Endothelial cell of umbilical vein (primary cell): ENCODE measurements around the gene CHKB. TPM values are rescaled to one million over a fixed set of nuclear protein-coding genes. Genes with fewer than 3 reads are reported as not detected.
"Not testable (repeated sequence)": the region's sequence is repeated elsewhere in the genome, so short reads cannot be mapped to it uniquely, and the experiment has no call there.

Experiments used
- BruUV-seq: library from RNA; stranded (reverse); fragments of 400-500 nt; replicated peaks from 2 replicates; lab custom pipeline; 2021; lab: Mats Ljungman, UMichigan
- CTCF ChIA-PET: fragments of 300-600, 350-600 bp; sonication (Branson Sonifier 250); formaldehyde crosslinking; loops from one replicate; lab custom pipeline; 2021; ENCODE audit warnings: antibody characterized with exemption, inconsistent platforms; lab: Charles Lee
- POLR2A ChIA-PET: fragments of 300-600, 350-600 bp; sonication (Branson Sonifier 250); formaldehyde crosslinking; loops from one replicate; lab custom pipeline; 2021; ENCODE audit warnings: antibody characterized with exemption, inconsistent platforms; lab: Charles Lee
- DNase-seq: peaks from one replicate; pipeline ENCODE4 v3.0.0-alpha.2; 2011; ENCODE audit warnings: low read depth, low spot score
- FAIRE-seq: peaks from 2 replicates; lab custom pipeline; 2011; peaks lifted over from hg19 to GRCh38; lab: Jason Lieb, UNC
- H2AFZ ChIP-seq: 2 replicates; pipeline ENCODE4 v1.6.0; 2012; ENCODE audit warnings: low read depth, low read length, control low read depth, inconsistent platforms
- H3K27ac ChIP-seq: 2 replicates; pipeline ENCODE4 v1.5.1; 2011; ENCODE audit warnings: low read depth, mild to moderate bottlenecking, control low read depth, low read length, moderate library complexity; ENCODE audit not compliant: insufficient read depth
- H3K27me3 ChIP-seq, 2 experiments: 2 replicates each; pipeline versions ENCODE4 v1.6.0 to v1.6.1; 2011; ENCODE audit warnings: low read length in 2 of 2, mixed read lengths in 1 of 2; ENCODE audit not compliant: control insufficient read depth in 2 of 2, insufficient read depth in 2 of 2
- H3K36me3 ChIP-seq, 2 experiments: 2 replicates in 1 of 2; 3 replicates in 1 of 2; pipeline ENCODE4 v1.5.1; 2011; ENCODE audit warnings: low read length in 2 of 2, mild to moderate bottlenecking in 1 of 2, moderate library complexity in 1 of 2; ENCODE audit not compliant: control insufficient read depth in 2 of 2, insufficient read depth in 2 of 2; ENCODE audit errors: extremely low read depth in 1 of 2
- H3K4me1 ChIP-seq: 3 replicates; pipeline ENCODE4 v1.5.1; 2011; ENCODE audit warnings: mild to moderate bottlenecking, low read length; ENCODE audit not compliant: control insufficient read depth, insufficient read depth; ENCODE audit errors: extremely low read depth
- H3K4me2 ChIP-seq: 2 replicates; pipeline ENCODE4 v1.6.1; 2011; ENCODE audit warnings: low read length, control low read depth, mixed read lengths; ENCODE audit not compliant: insufficient read depth
- H3K4me3 ChIP-seq, 3 experiments: fragments of 200-600 bp in 1 of 3; sonication (generic), shearing (Covaris generic) in 1 of 3; replicated peaks in 1 of 3; 2 replicates each; pipeline ENCODE4 v1.5.1; 2011 to 2016; ENCODE audit warnings: control low read depth in 3 of 3, low read length in 3 of 3, mild to moderate bottlenecking in 2 of 3, inconsistent platforms in 1 of 3, low read depth in 1 of 3, moderate library complexity in 1 of 3; ENCODE audit not compliant: insufficient read depth in 1 of 3
- H3K79me2 ChIP-seq: 2 replicates; pipeline ENCODE4 v1.6.0; 2012; ENCODE audit warnings: low read length, inconsistent platforms; ENCODE audit not compliant: control insufficient read depth, insufficient read depth
- H3K9ac ChIP-seq: replicated peaks from 2 replicates; pipeline ENCODE3; 2011; ENCODE audit warnings: low read length, control low read depth; ENCODE audit not compliant: insufficient read depth; ENCODE audit errors: extremely low read depth
- H3K9me1 ChIP-seq: replicated peaks from 3 replicates; pipeline ENCODE4 v1.6.0; 2011; ENCODE audit warnings: mild to moderate bottlenecking, low read length; ENCODE audit not compliant: control insufficient read depth, insufficient read depth; ENCODE audit errors: extremely low read depth
- H3K9me3 ChIP-seq: replicated peaks from 2 replicates; pipeline ENCODE4 v1.5.1; 2012; ENCODE audit warnings: low read length, inconsistent platforms; ENCODE audit not compliant: control insufficient read depth, insufficient read depth
- H4K20me1 ChIP-seq: replicated peaks from 2 replicates; pipeline ENCODE3; 2011; ENCODE audit warnings: mild to moderate bottlenecking, low read length; ENCODE audit not compliant: control insufficient read depth, insufficient read depth; ENCODE audit errors: extremely low read depth
- GATA2 ChIP-seq: IDR thresholded peaks from 2 replicates; pipeline ENCODE4 v1.7.0; 2011; ENCODE audit warnings: low read depth, mild to moderate bottlenecking, moderate library complexity, mixed read lengths, low read length; ENCODE audit not compliant: insufficient read length, insufficient read depth
- JUN ChIP-seq: IDR thresholded peaks from 2 replicates; pipeline ENCODE4 v1.6.1; 2011; ENCODE audit warnings: borderline replicate concordance, low read depth; ENCODE audit not compliant: insufficient read length, insufficient read depth
- MYC ChIP-seq: IDR thresholded peaks from one replicate; pipeline ENCODE4 v1.6.1; 2011; ENCODE audit warnings: mild to moderate bottlenecking, low read depth, low read length
- POLR2A ChIP-seq: IDR thresholded peaks from 2 replicates; pipeline ENCODE4 v1.6.1; 2012; ENCODE audit warnings: low read depth, mild to moderate bottlenecking, control low read depth, low read length
- POLR2AphosphoS5 ChIP-seq: IDR thresholded peaks from 2 replicates; pipeline ENCODE4 v1.6.1; 2012; ENCODE audit warnings: low read depth, mild to moderate bottlenecking, control low read depth, low read length, moderate library complexity; ENCODE audit not compliant: insufficient read depth
- dilution Hi-C: fragments of 300-500 bp; cut with MboI; formaldehyde crosslinking; loops from one replicate; pipeline ENCODE4 v1.15.0; 2019; ENCODE audit warnings: low sequenced_read_pairs; ENCODE audit not compliant: extremely low pct_ligation_motif_present
- intact Hi-C: fragments of 100-400 bp; cut with micrococcal nuclease; formaldehyde crosslinking; loops from one replicate; pipeline ENCODE4 v1.10.0; 2022
- polyA plus RNA-seq, 4 experiments: library from polyadenylated mRNA; depleted of rRNA in 3 of 4; stranded (reverse) in 3 of 4; unstranded in 1 of 4; fragments of >200 nt; gene quantifications; 2 replicates each; pipeline versions ENCODE4 v1.2.1 to v1.2.3, GENCODE V29; 2011 to 2012; ENCODE audit warnings: missing spikeins in 1 of 4
- total RNA-seq: library from RNA; stranded (reverse); gene quantifications from 2 replicates; pipeline ENCODE4 v1.2.3, GENCODE V29; 2021

The CHKB gene
- total and polyA plus RNA-seq, 2 donors (not counting 3 experiments of a cell fraction or from before 2014, with no cell fraction given) = 62.4 to 70.6 TPM

DNA sequence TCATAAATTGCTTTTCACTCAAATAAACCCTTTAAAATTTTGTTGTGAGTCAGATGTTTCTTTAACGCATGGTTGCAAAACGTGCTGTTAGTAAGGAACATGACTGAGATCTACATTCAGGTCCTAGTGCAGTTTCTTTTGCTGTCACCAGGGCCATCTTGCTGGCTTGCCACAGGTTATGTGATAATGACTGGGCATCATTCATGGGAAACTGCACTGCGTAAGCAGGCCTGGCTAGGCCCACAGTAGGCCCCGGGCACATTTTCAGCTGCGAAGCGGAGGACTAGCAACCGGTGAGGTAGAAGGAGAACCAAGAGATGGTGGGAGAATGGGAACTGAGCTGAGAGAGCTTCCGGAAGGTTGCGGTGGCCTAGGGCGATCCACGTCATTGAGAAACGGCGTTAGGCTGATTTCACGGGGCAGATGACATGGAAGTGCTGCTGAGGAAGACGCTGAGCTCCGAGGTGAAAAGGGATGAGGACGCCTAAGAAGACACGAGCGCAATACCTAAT, 40.2 kb downstream of the CHKB start:
- DNase-seq = no peak
- Histone ChIP-seq H2AFZ (no peak overlapping the region), H3K27ac (no peak overlapping the region), H3K9me3 (no peaks in the 10 kb centered on the region), H3K36me3 (no peaks in the 10 kb centered on the region), H3K4me3 (no peak overlapping the region), H3K4me2 (no peak overlapping the region), H4K20me1 (no peaks in the 10 kb centered on the region), H3K9ac (no peak overlapping the region), H3K4me1 (no peaks in the 10 kb centered on the region), H3K9me1 (no peaks in the 10 kb centered on the region), H3K79me2 (no peaks in the 10 kb centered on the region), H3K27me3 (peaks cover 9 to 19% of the 10 kb centered on the region in 2 experiments)
- CTCF ChIA-PET = no interaction called here
- FAIRE-seq = no peak
- TF ChIP-seq POLR2A = no peak
- TF ChIP-seq JUN = no peak
- no peak for TF ChIP-seq POLR2AphosphoS5
- no peak for TF ChIP-seq MYC
- TF ChIP-seq GATA2 = no peak
- dilution Hi-C loops = no loop called here
- no TSS peak for BruUV-seq
- POLR2A ChIA-PET = no interaction called here
- intact Hi-C loops = no loop called here

DNA sequence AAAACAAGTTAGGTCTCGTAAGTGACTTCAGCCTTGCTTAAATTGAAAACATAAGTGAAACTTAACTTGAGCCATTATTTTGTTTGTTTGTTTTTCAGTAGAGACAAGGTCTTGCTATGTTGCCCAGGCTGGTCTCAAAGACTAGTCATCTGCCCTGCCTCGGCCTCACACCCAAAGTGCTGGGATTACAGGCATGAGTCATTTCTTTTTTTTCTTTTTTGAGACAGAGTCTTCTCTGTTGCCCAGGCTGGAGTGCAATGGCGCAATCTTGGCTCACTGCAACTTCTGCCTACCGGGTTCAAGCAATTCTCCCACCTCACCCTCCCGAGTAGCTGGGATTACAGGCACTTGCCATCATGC, 41.0 kb downstream of the CHKB start:
- dilution Hi-C loops, H3K4me2 ChIP-seq, H3K9ac ChIP-seq, H4K20me1 ChIP-seq, H3K4me3 ChIP-seq, H3K79me2 ChIP-seq, DNase-seq, H3K27ac ChIP-seq, BruUV-seq, H3K9me1 ChIP-seq, H3K36me3 ChIP-seq, H3K9me3 ChIP-seq, POLR2A ChIA-PET, intact Hi-C loops, H2AFZ ChIP-seq, H3K4me1 ChIP-seq: not testable (repeated sequence)
- peaks cover 7 to 10% of the 10 kb centered on the region in 2 experiments for H3K27me3 ChIP-seq
- CTCF ChIA-PET = interaction anchor here (1.4 to 3.2 kb wide), 2 partner anchors 16 to 34 kb away, joined by 4 to 15 read pairs; partner anchors contain the start of gene SCO2
- peak; percentile 73 for FAIRE-seq
